Lower lobe of right lung (tissue), 2 donors: ENCODE measurements around the gene AAMP. TPM values are rescaled to one million over a fixed set of nuclear protein-coding genes. Genes with fewer than 3 reads are reported as not detected.
A peak's percentile ranks its signal among the peaks of the same experiment; 100 is the strongest.

Source experiments
- ATAC-seq, 2 donors: fragments of 200-7000 bp; cut with Tn5 transposase; one replicate each; pipeline ENCODE4 v1.9.1; 2020 to 2022; ENCODE audit warnings: mild to moderate bottlenecking in 2 of 2, moderate library complexity in 2 of 2
- DNase-seq: peaks from one replicate; pipeline ENCODE4 v3.0.0-alpha.2; 2020
- H3K27ac ChIP-seq: fragments of 200-600 bp; one replicate; pipeline ENCODE4 v1.8.0; 2022
- H3K27me3 ChIP-seq: fragments of 200-600 bp; one replicate; pipeline ENCODE4 v1.8.0; 2022; ENCODE audit warnings: low read depth
- H3K36me3 ChIP-seq: fragments of 200-600 bp; one replicate; pipeline ENCODE4 v1.8.0; 2022; ENCODE audit warnings: mild to moderate bottlenecking
- H3K4me1 ChIP-seq: fragments of 200-600 bp; one replicate; pipeline ENCODE4 v1.8.0; 2022
- H3K4me3 ChIP-seq: fragments of 200-600 bp; one replicate; pipeline ENCODE4 v1.8.0; 2022; ENCODE audit warnings: mild to moderate bottlenecking
- H3K9me3 ChIP-seq: fragments of 200-600 bp; one replicate; pipeline ENCODE4 v1.8.0; 2022
- CTCF ChIP-seq: fragments of 200-600 bp; IDR thresholded peaks from one replicate; pipeline ENCODE4 v1.8.0; 2022; ENCODE audit warnings: antibody characterized with exemption, mild to moderate bottlenecking
- intact Hi-C: fragments of 100-400 bp; cut with DNase I; formaldehyde crosslinking; loops from one replicate; pipeline ENCODE4 v1.11.0; 2022
- total RNA-seq: library from RNA; stranded (reverse); fragmentation: NEBNext Ultra II Directional; extraction: Animal tissue kit (Norgen Biotek cat#: 25700); gene quantifications from one replicate; pipeline ENCODE4 v1.2.1, GENCODE V29; 2021
- donor health status: DM: no; HTN: yes; CAD: no; lungs with severe emphysema.

AAMP gene
- total RNA-seq, 1 donor from 2014 or later: 58.8 TPM

- Histone ChIP-seq H3K27ac (no peak overlapping the region), H3K36me3 (peaks cover 61% of the 10 kb centered on the region), H3K27me3 (no peaks in the 10 kb centered on the region), H3K9me3 (no peaks in the 10 kb centered on the region), H3K4me1 (peaks cover 61% of the 10 kb centered on the region), H3K4me3 (no peak overlapping the region)
- intact Hi-C loops: no loop called here
- ATAC-seq: no peak
- no peak for DNase-seq
- TF ChIP-seq CTCF: no peak
Observed at GRCh38 chr2:218265626-218266025, 4.3 kb downstream of the AAMP start.

- Histone ChIP-seq H3K4me3 (no peak overlapping the region), H3K4me1 (peaks cover 67% of the 10 kb centered on the region), H3K27ac (peak overlapping the region; percentile 57), H3K9me3 (no peaks in the 10 kb centered on the region), H3K27me3 (no peaks in the 10 kb centered on the region), H3K36me3 (peaks cover 61% of the 10 kb centered on the region)
- TF ChIP-seq CTCF: no peak
- DNase-seq (no peak), ATAC-seq (no peak)
- intact Hi-C loops: no loop called here
Observed at GRCh38 chr2:218264773-218265561, 5.0 kb downstream of the AAMP start.

GRCh38 chr2:218263817-218264641 is 5.9 kb downstream of the AAMP start:
- Histone ChIP-seq H3K4me3 (no peak overlapping the region), H3K9me3 (no peaks in the 10 kb centered on the region), H3K4me1 (peaks cover 74% of the 10 kb centered on the region), H3K36me3 (peaks cover 61% of the 10 kb centered on the region), H3K27ac (peak overlapping the region; percentile 57), H3K27me3 (no peaks in the 10 kb centered on the region)
- ATAC-seq (no peak), DNase-seq (no peak)
- intact Hi-C loops: no loop called here
- no peak for TF ChIP-seq CTCF

DNA sequence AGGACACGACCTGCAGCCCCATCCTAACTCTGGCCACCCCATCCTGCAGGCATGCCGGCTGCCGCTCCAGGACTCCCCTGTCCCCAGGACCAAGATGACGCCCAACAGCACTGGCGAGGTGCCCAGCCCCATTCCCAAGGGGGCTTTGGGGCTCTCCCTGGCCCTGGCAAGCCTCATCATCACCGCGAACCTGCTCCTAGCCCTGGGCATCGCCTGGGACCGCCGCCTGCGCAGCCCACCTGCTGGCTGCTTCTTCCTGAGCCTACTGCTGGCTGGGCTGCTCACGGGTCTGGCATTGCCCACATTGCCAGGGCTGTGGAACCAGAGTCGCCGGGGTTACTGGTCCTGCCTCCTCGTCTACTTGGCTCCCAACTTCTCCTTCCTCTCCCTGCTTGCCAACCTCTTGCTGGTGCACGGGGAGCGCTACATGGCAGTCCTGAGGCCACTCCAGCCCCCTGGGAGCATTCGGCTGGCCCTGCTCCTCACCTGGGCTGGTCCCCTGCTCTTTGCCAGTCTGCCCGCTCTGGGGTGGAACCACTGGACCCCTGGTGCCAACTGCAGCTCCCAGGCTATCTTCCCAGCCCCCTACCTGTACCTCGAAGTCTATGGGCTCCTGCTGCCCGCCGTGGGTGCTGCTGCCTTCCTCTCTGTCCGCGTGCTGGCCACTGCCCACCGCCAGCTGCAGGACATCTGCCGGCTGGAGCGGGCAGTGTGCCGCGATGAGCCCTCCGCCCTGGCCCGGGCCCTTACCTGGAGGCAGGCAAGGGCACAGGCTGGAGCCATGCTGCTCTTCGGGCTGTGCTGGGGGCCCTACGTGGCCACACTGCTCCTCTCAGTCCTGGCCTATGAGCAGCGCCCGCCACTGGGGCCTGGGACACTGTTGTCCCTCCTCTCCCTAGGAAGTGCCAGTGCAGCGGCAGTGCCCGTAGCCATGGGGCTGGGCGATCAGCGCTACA is 7.0 kb downstream of the AAMP start:
- no peak overlapping the region for H3K4me3 ChIP-seq
- DNase-seq: peak; percentile 48
- no peak for ATAC-seq
- H3K27ac ChIP-seq: peak overlapping the region; percentile 24
- TF ChIP-seq CTCF: no peak
- peaks cover 73% of the 10 kb centered on the region for H3K4me1 ChIP-seq
- H3K9me3 ChIP-seq: no peaks in the 10 kb centered on the region
- no peaks in the 10 kb centered on the region for H3K27me3 ChIP-seq
- intact Hi-C loops: no loop called here
- H3K36me3 ChIP-seq: peaks cover 57% of the 10 kb centered on the region

GRCh38 chr2:218262237-218262600 is 7.7 kb downstream of the AAMP start:
- no peak for ATAC-seq
- intact Hi-C loops: no loop called here
- Histone ChIP-seq H3K4me3 (no peak overlapping the region), H3K36me3 (peaks cover 50% of the 10 kb centered on the region), H3K27ac (no peak overlapping the region), H3K4me1 (peaks cover 74% of the 10 kb centered on the region), H3K27me3 (no peaks in the 10 kb centered on the region), H3K9me3 (no peaks in the 10 kb centered on the region)
- no peak for DNase-seq
- TF ChIP-seq CTCF: no peak
